Measurements from ENCODE around the gene CD72. TPM values are rescaled to one million over a fixed set of nuclear protein-coding genes. Genes with fewer than 3 reads are reported as not detected.
"Not testable (repeated sequence)": the region's sequence is repeated elsewhere in the genome, so short reads cannot be mapped to it uniquely, and the experiment has no call there.

CD72 gene
- total RNA-seq, 2 experiments from 2014 or later = 11.4 to 11.9 TPM

- Mint-ChIP-seq H3K9me3 (ENCODE audit: low read depth) (no peaks in the 10 kb centered on the region), H3K4me1 (peaks cover 27% of the 10 kb centered on the region)
- ATAC-seq = no peak
These were observed 10.0 kb downstream of the CD72 start for GRCh38 chr9:35608221-35608620.

GRCh38 chr9:35606726-35607125, 11.5 kb downstream of the CD72 start:
- ATAC-seq = no peak
- Mint-ChIP-seq H3K27me3 (no peaks in the 10 kb centered on the region), H3K9me3 (ENCODE audit: low read depth) (no peaks in the 10 kb centered on the region), H3K4me1 (peaks cover 34% of the 10 kb centered on the region), H3K27ac (no peak overlapping the region), H3K36me3 (peaks cover 11% of the 10 kb centered on the region), H3K4me3 (peak overlapping the region; percentile 2)
- no peak for DNase-seq
- CTCF ChIA-PET = interaction anchor here (1.4 to 4.7 kb wide), 3 partner anchors 11 to 220 kb away, joined by 3 to 63 read pairs (median 17); partner anchors contain the start of genes CCDC107, CD72 and RMRP

More at GRCh38 chr9:35608221-35608620, 10.0 kb downstream of the CD72 start:
- CTCF ChIA-PET = interaction anchor here (1.2 to 15.0 kb wide), 7 partner anchors 9 to 89 kb away, joined by 3 to 196 read pairs (median 4); partner anchors contain the start of gene SIT1
- no peak for DNase-seq
- no peaks in the 10 kb centered on the region for H3K27me3 Mint-ChIP-seq
- peaks cover 11% of the 10 kb centered on the region for H3K36me3 Mint-ChIP-seq
- no peak overlapping the region for H3K27ac Mint-ChIP-seq
- H3K4me3 Mint-ChIP-seq = no peak overlapping the region

GRCh38 chr9:35606138-35606504, 12.1 kb downstream of the CD72 start:
- H3K27ac Mint-ChIP-seq = no peak overlapping the region
- peaks cover 30% of the 10 kb centered on the region for H3K4me1 Mint-ChIP-seq

GRCh38 chr9:35605351-35606137, 12.7 kb downstream of the CD72 start:
- H3K27ac Mint-ChIP-seq = no peak overlapping the region
- H3K9me3 Mint-ChIP-seq (ENCODE audit: low read depth) = no peaks in the 10 kb centered on the region
- peak; percentile 14 for ATAC-seq
- peak; percentile 73 for DNase-seq
- no peaks in the 10 kb centered on the region for H3K27me3 Mint-ChIP-seq
- H3K36me3 Mint-ChIP-seq = peaks cover 11% of the 10 kb centered on the region
- peak overlapping the region; percentile 71 for H3K4me3 Mint-ChIP-seq
- CTCF ChIA-PET = interaction anchor here (0.8 to 4.7 kb wide), 12 partner anchors 12 to 221 kb away, joined by 3 to 63 read pairs (median 5); partner anchors contain the start of genes ARHGEF39, CCDC107, CD72 and CREB3
- peaks cover 30% of the 10 kb centered on the region for H3K4me1 Mint-ChIP-seq

More at GRCh38 chr9:35606138-35606504, 12.1 kb downstream of the CD72 start:
- H3K9me3 Mint-ChIP-seq (ENCODE audit: low read depth) = no peaks in the 10 kb centered on the region
- DNase-seq (no peak), ATAC-seq (no peak)
- CTCF ChIA-PET = interaction anchor here (1.0 to 4.7 kb wide), 9 partner anchors 11 to 220 kb away, joined by 3 to 63 read pairs (median 17); partner anchors contain the start of genes ARHGEF39, CCDC107, CD72 and RMRP
- no peaks in the 10 kb centered on the region for H3K27me3 Mint-ChIP-seq
- peak overlapping the region; percentile 71 for H3K4me3 Mint-ChIP-seq
- peaks cover 11% of the 10 kb centered on the region for H3K36me3 Mint-ChIP-seq

- DNase-seq = peak; percentile 91
- peak within 1 kb of the TSS; percentile 98 for H3K27ac Mint-ChIP-seq
- no peaks in the 10 kb centered on the region for H3K9me3 Mint-ChIP-seq (ENCODE audit: low read depth)
- peaks cover 30% of the 10 kb centered on the region for H3K4me1 Mint-ChIP-seq
- peaks cover 11% of the 10 kb centered on the region for H3K36me3 Mint-ChIP-seq
- CTCF ChIA-PET = interaction anchor here (0.8 to 4.7 kb wide), 18 partner anchors 8 to 222 kb away, joined by 3 to 63 read pairs (median 6); partner anchors contain the start of genes CCDC107, CD72, CREB3 and RMRP
- H3K4me3 Mint-ChIP-seq = peak within 1 kb of the TSS; percentile 88
- no peaks in the 10 kb centered on the region for H3K27me3 Mint-ChIP-seq
- ATAC-seq = peak; percentile 53
These were observed 13.4 kb downstream of the CD72 start, which contains the start of gene TESK1 for GRCh38 chr9:35604578-35605350. Gene TESK1 (plus strand): TSS chr9:35605262. CDS start chr9:35605620, 358 bp downstream.

- Mint-ChIP-seq H3K4me3 (peak overlapping the region; percentile 88), H3K27ac (peak overlapping the region; percentile 98), H3K4me1 (peaks cover 30% of the 10 kb centered on the region), H3K36me3 (peaks cover 11% of the 10 kb centered on the region), H3K9me3 (ENCODE audit: low read depth) (no peaks in the 10 kb centered on the region), H3K27me3 (no peaks in the 10 kb centered on the region)
- ATAC-seq = peak; percentile 89
- DNase-seq = peak; percentile 100
- CTCF ChIA-PET = interaction anchor here (0.6 to 4.7 kb wide), 32 partner anchors 9 to 615 kb away, joined by 3 to 63 read pairs (median 5); partner anchors contain the start of genes ARHGEF39, CCDC107, CD72 and CREB3
These were observed 14.1 kb downstream of the CD72 start for GRCh38 chr9:35603986-35604577.

- H3K27me3 Mint-ChIP-seq = no peaks in the 10 kb centered on the region
- DNase-seq (no peak), ATAC-seq (no peak)
- H3K4me1 Mint-ChIP-seq = peaks cover 30% of the 10 kb centered on the region
- no peaks in the 10 kb centered on the region for H3K9me3 Mint-ChIP-seq (ENCODE audit: low read depth)
- peak overlapping the region; percentile 98 for H3K27ac Mint-ChIP-seq
- H3K4me3 Mint-ChIP-seq = peak overlapping the region; percentile 88
- CTCF ChIA-PET = interaction anchor here (0.6 to 4.7 kb wide), 32 partner anchors 9 to 614 kb away, joined by 3 to 63 read pairs (median 5); partner anchors contain the start of genes ARHGEF39, CCDC107, CD72 and CREB3
- H3K36me3 Mint-ChIP-seq = peaks cover 8% of the 10 kb centered on the region
These were observed 14.7 kb downstream of the CD72 start for GRCh38 chr9:35603506-35603985.

- CTCF ChIA-PET = interaction anchor here (0.8 to 1.6 kb wide), 7 partner anchors 12 to 483 kb away, joined by 3 to 5 read pairs (median 3); partner anchors contain the start of genes CCDC107 and RMRP
- H3K9me3 Mint-ChIP-seq (ENCODE audit: low read depth) = no peaks in the 10 kb centered on the region
- no peaks in the 10 kb centered on the region for H3K36me3 Mint-ChIP-seq
- H3K27me3 Mint-ChIP-seq = no peaks in the 10 kb centered on the region
- H3K27ac Mint-ChIP-seq = no peak overlapping the region
- H3K4me1 Mint-ChIP-seq = peaks cover 17% of the 10 kb centered on the region
- H3K4me3 Mint-ChIP-seq = no peak overlapping the region
- no peak for ATAC-seq
- no peak for DNase-seq
These were observed 18.2 kb downstream of the CD72 start for GRCh38 chr9:35599763-35600604.

GRCh38 chr9:35598866-35599590, 19.2 kb downstream of the CD72 start:
- Mint-ChIP-seq H3K4me3 (no peak overlapping the region), H3K27me3 (no peaks in the 10 kb centered on the region), H3K9me3 (ENCODE audit: low read depth) (no peaks in the 10 kb centered on the region), H3K27ac (no peak overlapping the region), H3K4me1 (peaks cover 15% of the 10 kb centered on the region), H3K36me3 (peaks cover 4% of the 10 kb centered on the region)
- CTCF ChIA-PET = interaction anchor here (0.9 to 1.6 kb wide), 5 partner anchors 11 to 283 kb away, joined by 3 to 5 read pairs (median 3); partner anchors contain the start of genes CCDC107 and RMRP
- DNase-seq (no peak), ATAC-seq (no peak)

- H3K4me1 Mint-ChIP-seq, H3K27me3 Mint-ChIP-seq, ATAC-seq, H3K27ac Mint-ChIP-seq, DNase-seq, CTCF ChIA-PET, H3K4me3 Mint-ChIP-seq: not testable (repeated sequence)
- Mint-ChIP-seq H3K36me3 (peaks cover 17% of the 10 kb centered on the region), H3K9me3 (ENCODE audit: low read depth) (peaks cover 11% of the 10 kb centered on the region)
These were observed 21.3 kb downstream of the CD72 start for GRCh38 chr9:35596907-35597306.

GRCh38 chr9:35594471-35594870, 23.7 kb downstream of the CD72 start:
- Mint-ChIP-seq H3K27ac (no peak overlapping the region), H3K4me1 (no peaks in the 10 kb centered on the region), H3K36me3 (peaks cover 18% of the 10 kb centered on the region), H3K4me3 (no peak overlapping the region), H3K9me3 (ENCODE audit: low read depth) (peaks cover 11% of the 10 kb centered on the region), H3K27me3 (no peaks in the 10 kb centered on the region)
- ATAC-seq (no peak), DNase-seq (no peak)
- CTCF ChIA-PET = no interaction called here
